GM23338 (cell line): ENCODE data around the gene DAPK3. TPM values are rescaled to one million over a fixed set of nuclear protein-coding genes. Genes with fewer than 3 reads are reported as not detected.

ENCODE experiments used
- ATAC-seq: fragments of 200-7000 bp; cut with Tn5 transposase; 3 replicates; pipeline ENCODE4 v1.9.1; 2020
- DNase-seq: peaks from one replicate; pipeline ENCODE4 v3.0.0-alpha.2; 2015; ENCODE audit warnings: low spot score
- H2AFZ ChIP-seq: fragments of 200-600 bp; sonication (generic); 2 replicates; pipeline ENCODE4 v1.8.0; 2016; ENCODE audit warnings: antibody characterized with exemption, mild to moderate bottlenecking, moderate library complexity
- H3F3A ChIP-seq: fragments of 200-600 bp; sonication (generic); replicated peaks from 2 replicates; pipeline ENCODE4 v1.8.0; 2017; ENCODE audit warnings: antibody characterized with exemption, mixed run types, low read depth
- H3K27ac ChIP-seq: fragments of 200-600 bp; sonication (generic); 2 replicates; pipeline ENCODE4 v1.6.1; 2016; ENCODE audit warnings: low read depth
- H3K27me3 ChIP-seq: fragments of 200-600 bp; sonication (generic); 2 replicates; pipeline ENCODE4 v1.8.0; 2016; ENCODE audit warnings: mild to moderate bottlenecking, mixed run types, moderate library complexity; ENCODE audit not compliant: insufficient read depth
- H3K36me3 ChIP-seq: fragments of 200-600 bp; sonication (generic); 2 replicates; pipeline ENCODE4 v1.8.0; 2016; ENCODE audit warnings: mild to moderate bottlenecking; ENCODE audit not compliant: insufficient read depth
- H3K4me1 ChIP-seq: fragments of 200-600 bp; sonication (generic); 2 replicates; pipeline ENCODE4 v1.8.0; 2016; ENCODE audit warnings: mild to moderate bottlenecking, moderate library complexity; ENCODE audit not compliant: insufficient read depth
- H3K4me2 ChIP-seq: fragments of 200-600 bp; sonication (generic); 2 replicates; pipeline ENCODE4 v1.7.1; 2017; ENCODE audit warnings: mixed run types
- H3K4me3 ChIP-seq: fragments of 200-600 bp; sonication (generic); 2 replicates; pipeline ENCODE4 v1.6.1; 2016; ENCODE audit warnings: mixed run types
- H3K79me2 ChIP-seq: fragments of 200-600 bp; sonication (generic); replicated peaks from 2 replicates; pipeline ENCODE4 v1.8.0; 2017; ENCODE audit warnings: mild to moderate bottlenecking; ENCODE audit not compliant: insufficient read depth
- H3K9me2 ChIP-seq: fragments of 200-600 bp; sonication (generic); 2 replicates; pipeline ENCODE4 v1.8.0; 2017; ENCODE audit not compliant: insufficient read depth
- H4K20me1 ChIP-seq: fragments of 200-600 bp; sonication (generic); replicated peaks from 2 replicates; pipeline ENCODE4 v1.8.0; 2017; ENCODE audit warnings: mild to moderate bottlenecking; ENCODE audit not compliant: insufficient read depth
- H3K27ac Mint-ChIP-seq: 2 replicates; pipeline ENCODE4 v1.8.0; 2020; ENCODE audit warnings: inconsistent platforms, mild to moderate bottlenecking, moderate library complexity, mixed read lengths
- H3K27me3 Mint-ChIP-seq: 3 replicates; pipeline ENCODE4 v1.8.0; 2022; ENCODE audit warnings: low read depth, mild to moderate bottlenecking, moderate library complexity, mixed read lengths, inconsistent platforms; ENCODE audit not compliant: insufficient read depth, poor library complexity
- H3K36me3 Mint-ChIP-seq: 3 replicates; pipeline ENCODE4 v1.8.0; 2021; ENCODE audit warnings: low read depth, mild to moderate bottlenecking, inconsistent platforms, moderate library complexity, mixed read lengths
- H3K4me1 Mint-ChIP-seq: 3 replicates; pipeline ENCODE4 v1.8.0; 2020; ENCODE audit warnings: mild to moderate bottlenecking, inconsistent platforms, mixed read lengths
- H3K4me3 Mint-ChIP-seq: 3 replicates; pipeline ENCODE4 v1.8.0; 2021; ENCODE audit warnings: moderate library complexity, mild to moderate bottlenecking, inconsistent platforms, mixed read lengths
- H3K9me3 Mint-ChIP-seq: 3 replicates; pipeline ENCODE4 v1.8.0; 2020; ENCODE audit warnings: moderate library complexity, mild to moderate bottlenecking, inconsistent platforms, mixed read lengths
- CREB1 ChIP-seq: fragments of 250-450 bp; sonication (Bioruptor Pico); IDR thresholded peaks from 2 replicates; pipeline ENCODE4 v1.5.0; 2020; ENCODE audit warnings: low read depth, mild to moderate bottlenecking, moderate library complexity
- EZH2phosphoT487 ChIP-seq: fragments of 200-600 bp; sonication (generic); IDR thresholded peaks from one replicate; pipeline ENCODE4 v1.8.1; 2018; ENCODE audit warnings: antibody characterized with exemption; ENCODE audit not compliant: unreplicated experiment
- JUNB ChIP-seq: IDR thresholded peaks from one replicate; pipeline ENCODE4 v1.6.1; 2016; ENCODE audit warnings: antibody characterized with exemption; ENCODE audit not compliant: unreplicated experiment
- NANOG ChIP-seq: IDR thresholded peaks from 2 replicates; pipeline ENCODE4 v1.6.1; 2016; ENCODE audit warnings: antibody characterized with exemption, borderline replicate concordance
- POLR2AphosphoS5 ChIP-seq: IDR thresholded peaks from 2 replicates; pipeline ENCODE4 v1.6.1; 2016; ENCODE audit warnings: antibody characterized with exemption, low read depth
- STAT1 ChIP-seq: IDR thresholded peaks from one replicate; pipeline ENCODE4 v1.6.1; 2016; ENCODE audit warnings: antibody characterized with exemption; ENCODE audit not compliant: unreplicated experiment
- ZNF114 ChIP-seq: fragments of 250-450 bp; sonication (Bioruptor Pico); IDR thresholded peaks from 2 replicates; pipeline ENCODE4 v1.5.0; 2020; ENCODE audit warnings: mild to moderate bottlenecking, moderate library complexity
- ZNF331 ChIP-seq: fragments of 250-450 bp; sonication (Bioruptor Pico); IDR thresholded peaks from 2 replicates; pipeline ENCODE4 v1.5.0; 2020; ENCODE audit warnings: low read depth, mild to moderate bottlenecking, moderate library complexity
- ZNF462 ChIP-seq: fragments of 250-450 bp; sonication (Bioruptor Pico); IDR thresholded peaks from 2 replicates; pipeline ENCODE4 v1.5.0; 2020; ENCODE audit warnings: mild to moderate bottlenecking, moderate library complexity
- polyA plus RNA-seq: library from polyadenylated mRNA; unstranded; fragments of >200 nt; fragmentation: Nextera tagmentation; extraction: Ambion mirVana; gene quantifications from 2 replicates; pipeline ENCODE4 v1.2.1, GENCODE V29; 2016
- total RNA-seq: library from RNA; depleted of rRNA; stranded (reverse); fragments of >200 nt; shearing (Covaris generic); gene quantifications from 2 replicates; pipeline ENCODE4 v1.2.3, GENCODE V29; 2014
- TF ChIP-seq, protein P1 (sequence below), 2 experiments: fragments of 200-600 bp in 1 of 2; sonication (generic) in 1 of 2; conservative IDR thresholded peaks; 2 replicates each; pipeline versions ENCODE4 v1.5.1 to v1.6.1; 2016 to 2017; ENCODE audit warnings: antibody characterized with exemption in 2 of 2, low read depth in 2 of 2, mild to moderate bottlenecking in 2 of 2, moderate library complexity in 1 of 2

DAPK3 gene
- total and polyA plus RNA-seq, 2 experiments from 2014 or later: 32.1 to 95.6 TPM

GRCh38 chr19:3976495-3977241 lies 5.8 kb upstream of the DAPK3 start (continued):
- TF ChIP-seq CREB1 (CRISPR knock-in tag) (no peak), JUNB (no peak), ZNF331 (CRISPR knock-in tag) (no peak)

GRCh38 chr19:3975637-3976087 lies 4.8 kb upstream of the DAPK3 start:
- no peaks in the 10 kb centered on the region for H3K9me2 ChIP-seq
- H3K4me1 ChIP-seq: no peaks in the 10 kb centered on the region; the same call in 1 of the 2 replicates
- Mint-ChIP-seq H3K27ac (no peak overlapping the region), H3K4me1 (peaks cover 5% of the 10 kb centered on the region; the same call in 2 of the 3 replicates), H3K9me3 (no peaks in the 10 kb centered on the region; the same call in 2 of the 3 replicates), H3K4me3 (0 out of 3 replicates have a peak overlapping the region, but pooled peaks have one; percentile 16), H3K36me3 (peaks cover 64% of the 10 kb centered on the region), H3K27me3 (peaks cover 27% of the 10 kb centered on the region)
- H3K27ac ChIP-seq: peak overlapping the region; percentile 87; the same call in 1 of the 2 replicates
- no peak overlapping the region for H2AFZ ChIP-seq
- peaks cover 30% of the 10 kb centered on the region for H4K20me1 ChIP-seq
- no peak overlapping the region for H3K4me2 ChIP-seq
- peak; percentile 22 for DNase-seq
- H3K4me3 ChIP-seq: no peak overlapping the region
- no peaks in the 10 kb centered on the region for H3K27me3 ChIP-seq
- H3K36me3 ChIP-seq: peaks cover 44% of the 10 kb centered on the region
- ATAC-seq: no peak
- peaks cover 31% of the 10 kb centered on the region for H3K79me2 ChIP-seq
- TF ChIP-seq POLR2AphosphoS5 (peak; percentile 33), STAT1 (no peak)
- peaks cover 68% of the 10 kb centered on the region for H3F3A ChIP-seq

- no peak overlapping the region for H3K27ac Mint-ChIP-seq
- peaks cover 31% of the 10 kb centered on the region for H3K79me2 ChIP-seq
- TF ChIP-seq NANOG (no peak), ZNF462 (no peak), ZNF331 (CRISPR knock-in tag) (no peak), STAT1 (no peak), CREB1 (CRISPR knock-in tag) (no peak), ZNF114 (CRISPR knock-in tag) (no peak), JUNB (no peak), EZH2phosphoT487 (no peak)
- TF ChIP-seq, protein P1, sequence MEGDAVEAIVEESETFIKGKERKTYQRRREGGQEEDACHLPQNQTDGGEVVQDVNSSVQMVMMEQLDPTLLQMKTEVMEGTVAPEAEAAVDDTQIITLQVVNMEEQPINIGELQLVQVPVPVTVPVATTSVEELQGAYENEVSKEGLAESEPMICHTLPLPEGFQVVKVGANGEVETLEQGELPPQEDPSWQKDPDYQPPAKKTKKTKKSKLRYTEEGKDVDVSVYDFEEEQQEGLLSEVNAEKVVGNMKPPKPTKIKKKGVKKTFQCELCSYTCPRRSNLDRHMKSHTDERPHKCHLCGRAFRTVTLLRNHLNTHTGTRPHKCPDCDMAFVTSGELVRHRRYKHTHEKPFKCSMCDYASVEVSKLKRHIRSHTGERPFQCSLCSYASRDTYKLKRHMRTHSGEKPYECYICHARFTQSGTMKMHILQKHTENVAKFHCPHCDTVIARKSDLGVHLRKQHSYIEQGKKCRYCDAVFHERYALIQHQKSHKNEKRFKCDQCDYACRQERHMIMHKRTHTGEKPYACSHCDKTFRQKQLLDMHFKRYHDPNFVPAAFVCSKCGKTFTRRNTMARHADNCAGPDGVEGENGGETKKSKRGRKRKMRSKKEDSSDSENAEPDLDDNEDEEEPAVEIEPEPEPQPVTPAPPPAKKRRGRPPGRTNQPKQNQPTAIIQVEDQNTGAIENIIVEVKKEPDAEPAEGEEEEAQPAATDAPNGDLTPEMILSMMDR (conservative IDR thresholded peaks at IDR 0.05; ENCODE audit: low read depth in 2 of 2): no peak
Observed at GRCh38 chr19:3975144-3975543, 4.2 kb upstream of the DAPK3 start.

More at GRCh38 chr19:3975144-3975543, 4.2 kb upstream of the DAPK3 start:
- H3F3A ChIP-seq: peaks cover 64% of the 10 kb centered on the region
- H3K36me3 ChIP-seq: peaks cover 39% of the 10 kb centered on the region
- no peak for DNase-seq
- peaks cover 9% of the 10 kb centered on the region for H3K4me1 Mint-ChIP-seq
- H3K9me3 Mint-ChIP-seq: no peaks in the 10 kb centered on the region; the same call in 2 of the 3 replicates
- H3K4me3 ChIP-seq: no peak overlapping the region
- H3K36me3 Mint-ChIP-seq: peaks cover 59% of the 10 kb centered on the region
- H3K9me2 ChIP-seq: no peaks in the 10 kb centered on the region
- H2AFZ ChIP-seq: no peak overlapping the region
- H4K20me1 ChIP-seq: peaks cover 25% of the 10 kb centered on the region
- peak overlapping the region; percentile 87; the same call in 1 of the 2 replicates for H3K27ac ChIP-seq
- no peak for ATAC-seq
- peaks cover 32% of the 10 kb centered on the region for H3K27me3 Mint-ChIP-seq
- H3K4me1 ChIP-seq: peaks cover under 1% of the 10 kb centered on the region; the same call in 1 of the 2 replicates
- no peak overlapping the region for H3K4me2 ChIP-seq
- H3K27me3 ChIP-seq: no peaks in the 10 kb centered on the region
- no peak overlapping the region for H3K4me3 Mint-ChIP-seq
